Inflammatory macrophage treated with lipopolysaccharide for 4 hours (primary cell): Measurements from ENCODE around the gene PMFBP1.
A peak's percentile ranks its signal among the peaks of the same experiment; 100 is the strongest.

ENCODE experiments used
- DNase-seq: peaks from one replicate; pipeline ENCODE4 v3.0.0-alpha.2; 2020

Gene PMFBP1

GRCh38 chr16:72179204-72179970 lies 7.4 kb upstream of the PMFBP1 start:
- no peak for DNase-seq

- DNase-seq, result peak; percentile 17
Observed at GRCh38 chr16:72174726-72175125, 2.8 kb upstream of the PMFBP1 start.

- DNase-seq, result no peak
Observed at GRCh38 chr16:72173997-72174396, 2.0 kb upstream of the PMFBP1 start.

GRCh38 chr16:72171236-72171635 lies 719 bp downstream of the PMFBP1 start:
- DNase-seq, result no peak

- DNase-seq, result no peak
Observed at GRCh38 chr16:72169708-72170107, 2.2 kb downstream of the PMFBP1 start.

- no peak for DNase-seq
Observed at GRCh38 chr16:72168365-72168764, 3.6 kb downstream of the PMFBP1 start.

GRCh38 chr16:72166954-72167561 lies 4.9 kb downstream of the PMFBP1 start:
- no peak for DNase-seq

- DNase-seq, result peak; percentile 43
Observed at GRCh38 chr16:72166151-72166550, 5.8 kb downstream of the PMFBP1 start.

GRCh38 chr16:72164691-72165090 lies 7.3 kb downstream of the PMFBP1 start:
- DNase-seq, result no peak

GRCh38 chr16:72162105-72162692 lies 9.8 kb downstream of the PMFBP1 start:
- peak; percentile 19 for DNase-seq

GRCh38 chr16:72159801-72160200 lies 12.2 kb downstream of the PMFBP1 start:
- no peak for DNase-seq

GRCh38 chr16:72159386-72159785 lies 12.6 kb downstream of the PMFBP1 start:
- DNase-seq, result no peak

GRCh38 chr16:72149676-72150464 lies 22.1 kb downstream of the PMFBP1 start:
- no peak for DNase-seq

- peak; percentile 47 for DNase-seq
Observed at GRCh38 chr16:72142476-72142875, 29.5 kb downstream of the PMFBP1 start.

GRCh38 chr16:72139908-72140307 lies 32.0 kb downstream of the PMFBP1 start:
- no peak for DNase-seq

GRCh38 chr16:72138064-72138572 lies 33.8 kb downstream of the PMFBP1 start:
- DNase-seq, result no peak

- DNase-seq, result no peak
Observed at GRCh38 chr16:72137380-72138063, 34.4 kb downstream of the PMFBP1 start.

GRCh38 chr16:72134507-72134906 lies 37.4 kb downstream of the PMFBP1 start:
- DNase-seq, result no peak

GRCh38 chr16:72132726-72133125 lies 39.2 kb downstream of the PMFBP1 start:
- DNase-seq, result peak; percentile 37

GRCh38 chr16:72131036-72131435 lies 40.9 kb downstream of the PMFBP1 start:
- peak; percentile 95 for DNase-seq

- DNase-seq, result peak; percentile 9
Observed at GRCh38 chr16:72129976-72130656, 41.8 kb downstream of the PMFBP1 start.

- DNase-seq, result no peak
Observed at GRCh38 chr16:72128701-72129100, 43.3 kb downstream of the PMFBP1 start.
